HG02852 (cell line): Measurements from ENCODE around the gene COL18A1.
"Not testable (repeated sequence)": the region's sequence is repeated elsewhere in the genome, so short reads cannot be mapped to it uniquely, and the experiment has no call there.

Source experiments
- ATAC-seq: cut with Tn5 transposase; IDR thresholded peaks from one replicate; pipeline ENCODE4 v1.9.1; 2021; ENCODE audit warnings: mild to moderate bottlenecking, moderate library complexity; ENCODE audit not compliant: unreplicated experiment

The COL18A1 gene

GRCh38 chr21:45438391-45439145, 33.6 kb downstream of the COL18A1 start:
- ATAC-seq = no peak

- no peak for ATAC-seq
Observed at GRCh38 chr21:45439161-45439872, 34.4 kb downstream of the COL18A1 start.

- no peak for ATAC-seq
Observed at GRCh38 chr21:45439901-45440461, 35.0 kb downstream of the COL18A1 start.

GRCh38 chr21:45440736-45441350, 35.9 kb downstream of the COL18A1 start:
- ATAC-seq = no peak

GRCh38 chr21:45441431-45442255, 36.7 kb downstream of the COL18A1 start:
- ATAC-seq = no peak

- ATAC-seq = no peak
Observed at GRCh38 chr21:45442276-45442675, 37.3 kb downstream of the COL18A1 start.

- not testable (repeated sequence) for ATAC-seq
Observed at GRCh38 chr21:45442686-45443594, 38.0 kb downstream of the COL18A1 start.

- no peak for ATAC-seq
Observed at GRCh38 chr21:45443595-45444181, 38.7 kb downstream of the COL18A1 start.

GRCh38 chr21:45444385-45444784, 39.4 kb downstream of the COL18A1 start:
- ATAC-seq = no peak

- no peak for ATAC-seq
Observed at GRCh38 chr21:45445369-45445768, 40.4 kb downstream of the COL18A1 start.

GRCh38 chr21:45447821-45448220, 42.9 kb downstream of the COL18A1 start:
- ATAC-seq = no peak

GRCh38 chr21:45448283-45448809, 43.4 kb downstream of the COL18A1 start:
- ATAC-seq = no peak

GRCh38 chr21:45448810-45449657, 44.1 kb downstream of the COL18A1 start:
- ATAC-seq = no peak

- no peak for ATAC-seq
Observed at GRCh38 chr21:45449658-45450422, 44.9 kb downstream of the COL18A1 start.

- ATAC-seq = no peak
Observed at GRCh38 chr21:45450423-45451090, 45.6 kb downstream of the COL18A1 start.

- no peak for ATAC-seq
Observed at GRCh38 chr21:45451091-45451740, 46.3 kb downstream of the COL18A1 start.
